Colonic mucosa (tissue), 4 donors: ENCODE results near the gene CCDC172. TPM values are rescaled to one million over a fixed set of nuclear protein-coding genes. Genes with fewer than 3 reads are reported as not detected.

Experiments used
- DNase-seq: peaks from one replicate; pipeline ENCODE4 v3.0.0-alpha.2; 2020
- H3K27ac ChIP-seq: fragments of 200-600 bp; one replicate; pipeline ENCODE4 v1.8.0; 2021
- H3K27me3 ChIP-seq: fragments of 200-600 bp; one replicate; pipeline ENCODE4 v1.8.0; 2021
- H3K36me3 ChIP-seq: fragments of 200-600 bp; one replicate; pipeline ENCODE4 v1.8.0; 2021
- H3K4me1 ChIP-seq: fragments of 200-600 bp; one replicate; pipeline ENCODE4 v1.8.0; 2021; ENCODE audit warnings: mild to moderate bottlenecking
- H3K4me3 ChIP-seq: fragments of 200-600 bp; one replicate; pipeline ENCODE4 v1.8.0; 2021
- H3K9ac ChIP-seq, 2 donors: one replicate each; pipeline ENCODE4 v1.7.0; 2013; ENCODE audit warnings: control low read depth in 2 of 2, low read depth in 2 of 2, low read length in 2 of 2
- H3K9me3 ChIP-seq: fragments of 200-600 bp; one replicate; pipeline ENCODE4 v1.8.0; 2021
- intact Hi-C: fragments of 100-400 bp; cut with DNase I; formaldehyde crosslinking; loops from one replicate; pipeline ENCODE4 v1.14.1; 2022
- total RNA-seq, 2 donors: library from RNA; stranded (reverse); fragmentation: NEBNext Ultra II Directional in 1 of 2; extraction: Animal tissue kit (Norgen Biotek cat#: 25700) in 1 of 2; gene quantifications; one replicate each; pipeline ENCODE4 v1.2.1, GENCODE V29; 2021
- TF ChIP-seq, protein P1 (sequence below): fragments of 200-600 bp; IDR thresholded peaks from one replicate; pipeline ENCODE4 v1.8.0; 2022; ENCODE audit warnings: antibody characterized with exemption, mild to moderate bottlenecking
- donor health status: healthy.
- donor health status: DM: no; HTN: no; CAD: no.
- donor health status: DM: no; HTN: no; CAD: no.

Gene CCDC172
- total RNA-seq, 2 donors from 2014 or later, result not detected

DNA sequence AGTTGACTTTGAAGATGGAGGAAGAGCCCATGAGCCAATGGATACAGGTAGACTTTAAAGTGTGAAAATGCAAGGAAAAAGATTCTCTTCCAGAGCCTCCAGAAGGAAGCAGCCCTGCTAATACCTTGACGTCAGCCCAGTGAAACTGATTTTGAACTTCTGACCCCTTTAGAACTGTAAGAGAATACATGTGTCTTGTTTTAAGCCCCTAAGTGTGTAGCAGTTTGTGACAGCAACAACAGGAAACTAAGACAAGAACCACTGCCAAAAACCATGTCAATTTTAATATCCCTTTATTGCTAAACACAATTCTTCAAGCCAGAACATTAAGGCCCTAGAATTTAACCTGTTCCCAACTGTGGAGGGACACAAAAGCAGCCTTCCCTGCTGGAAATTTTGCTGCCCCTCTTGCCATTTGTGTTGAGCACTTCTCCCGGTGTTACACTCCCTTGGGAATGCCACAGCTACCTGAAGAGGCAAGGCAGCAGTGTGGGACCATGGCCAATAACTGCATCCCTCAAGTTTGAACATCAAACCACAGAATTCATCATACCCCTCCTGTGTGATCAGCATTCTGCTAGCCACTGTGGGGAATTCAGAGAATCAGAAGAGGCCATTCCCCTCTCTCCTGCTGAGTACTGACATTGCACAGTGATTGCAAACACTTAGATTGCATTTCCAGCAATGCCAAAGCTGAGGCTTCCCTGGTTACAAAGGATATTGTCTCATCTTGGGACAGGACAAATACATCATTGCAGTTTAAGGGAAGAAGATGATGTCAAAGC, 12.3 kb upstream of the CCDC172 start:
- H3K4me3 ChIP-seq, result no peak overlapping the region
- no peaks in the 10 kb centered on the region for H3K36me3 ChIP-seq
- intact Hi-C loops, result no loop called here
- no peak for DNase-seq
- no peak overlapping the region for H3K9ac ChIP-seq
- H3K4me1 ChIP-seq, result no peaks in the 10 kb centered on the region
- H3K9me3 ChIP-seq, result no peaks in the 10 kb centered on the region
- H3K27ac ChIP-seq, result no peak overlapping the region
- no peaks in the 10 kb centered on the region for H3K27me3 ChIP-seq
- TF ChIP-seq, protein P1, sequence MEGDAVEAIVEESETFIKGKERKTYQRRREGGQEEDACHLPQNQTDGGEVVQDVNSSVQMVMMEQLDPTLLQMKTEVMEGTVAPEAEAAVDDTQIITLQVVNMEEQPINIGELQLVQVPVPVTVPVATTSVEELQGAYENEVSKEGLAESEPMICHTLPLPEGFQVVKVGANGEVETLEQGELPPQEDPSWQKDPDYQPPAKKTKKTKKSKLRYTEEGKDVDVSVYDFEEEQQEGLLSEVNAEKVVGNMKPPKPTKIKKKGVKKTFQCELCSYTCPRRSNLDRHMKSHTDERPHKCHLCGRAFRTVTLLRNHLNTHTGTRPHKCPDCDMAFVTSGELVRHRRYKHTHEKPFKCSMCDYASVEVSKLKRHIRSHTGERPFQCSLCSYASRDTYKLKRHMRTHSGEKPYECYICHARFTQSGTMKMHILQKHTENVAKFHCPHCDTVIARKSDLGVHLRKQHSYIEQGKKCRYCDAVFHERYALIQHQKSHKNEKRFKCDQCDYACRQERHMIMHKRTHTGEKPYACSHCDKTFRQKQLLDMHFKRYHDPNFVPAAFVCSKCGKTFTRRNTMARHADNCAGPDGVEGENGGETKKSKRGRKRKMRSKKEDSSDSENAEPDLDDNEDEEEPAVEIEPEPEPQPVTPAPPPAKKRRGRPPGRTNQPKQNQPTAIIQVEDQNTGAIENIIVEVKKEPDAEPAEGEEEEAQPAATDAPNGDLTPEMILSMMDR, result no peak

DNA sequence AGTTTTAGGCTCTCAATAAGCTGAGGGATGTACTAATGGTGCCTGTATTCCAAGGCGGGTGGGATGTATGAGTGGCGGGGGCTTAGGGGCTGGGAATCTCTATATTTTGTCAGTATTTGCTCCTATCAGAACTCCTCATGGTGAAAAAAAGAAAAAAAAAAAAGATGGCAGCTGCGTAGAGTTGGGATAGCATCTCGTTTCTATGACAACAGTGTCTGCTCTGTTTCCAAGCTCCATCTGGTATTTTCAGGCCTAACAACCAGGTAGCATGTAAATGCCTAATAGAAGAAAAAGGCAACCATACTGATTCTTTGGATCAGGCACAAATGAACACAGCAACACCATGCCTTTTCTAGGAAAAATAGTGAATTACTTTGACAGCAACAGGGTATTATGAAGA, 11.7 kb upstream of the CCDC172 start:
- intact Hi-C loops, result no loop called here
- H3K4me1 ChIP-seq, result no peaks in the 10 kb centered on the region
- no peak overlapping the region for H3K9ac ChIP-seq

DNA sequence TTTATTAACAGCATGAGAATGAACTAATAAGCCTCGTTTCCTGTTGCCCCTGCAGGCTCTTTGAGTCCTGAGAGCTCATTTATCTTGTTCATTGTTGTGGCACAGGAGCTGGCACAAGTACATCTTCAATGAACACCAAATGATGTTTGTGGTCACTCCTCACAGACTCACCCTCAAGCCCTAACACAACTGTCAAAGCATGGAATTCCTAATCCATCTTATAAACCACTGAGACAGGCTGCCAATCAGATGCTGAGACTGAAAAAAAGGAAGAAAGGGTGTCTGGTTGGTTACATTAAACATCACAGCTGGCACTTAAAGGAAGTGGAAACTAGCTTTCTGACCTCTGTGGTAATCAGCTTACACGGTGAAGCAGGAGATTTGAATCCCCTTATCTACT, 7.7 kb upstream of the CCDC172 start:
- intact Hi-C loops, result no loop called here
- H3K9ac ChIP-seq, result no peak overlapping the region
- H3K27ac ChIP-seq, result no peak overlapping the region
- H3K36me3 ChIP-seq, result no peaks in the 10 kb centered on the region
- H3K4me1 ChIP-seq, result no peaks in the 10 kb centered on the region
- TF ChIP-seq, protein P1, result no peak
- no peaks in the 10 kb centered on the region for H3K9me3 ChIP-seq
- no peaks in the 10 kb centered on the region for H3K27me3 ChIP-seq
- DNase-seq, result no peak
- H3K4me3 ChIP-seq, result no peak overlapping the region

More for the DNA sequence above, 11.7 kb upstream of the CCDC172 start:
- TF ChIP-seq, protein P1, result no peak
- Histone ChIP-seq H3K4me3 (no peak overlapping the region), H3K27ac (no peak overlapping the region), H3K9me3 (no peaks in the 10 kb centered on the region), H3K27me3 (no peaks in the 10 kb centered on the region), H3K36me3 (no peaks in the 10 kb centered on the region)
- DNase-seq, result no peak

DNA sequence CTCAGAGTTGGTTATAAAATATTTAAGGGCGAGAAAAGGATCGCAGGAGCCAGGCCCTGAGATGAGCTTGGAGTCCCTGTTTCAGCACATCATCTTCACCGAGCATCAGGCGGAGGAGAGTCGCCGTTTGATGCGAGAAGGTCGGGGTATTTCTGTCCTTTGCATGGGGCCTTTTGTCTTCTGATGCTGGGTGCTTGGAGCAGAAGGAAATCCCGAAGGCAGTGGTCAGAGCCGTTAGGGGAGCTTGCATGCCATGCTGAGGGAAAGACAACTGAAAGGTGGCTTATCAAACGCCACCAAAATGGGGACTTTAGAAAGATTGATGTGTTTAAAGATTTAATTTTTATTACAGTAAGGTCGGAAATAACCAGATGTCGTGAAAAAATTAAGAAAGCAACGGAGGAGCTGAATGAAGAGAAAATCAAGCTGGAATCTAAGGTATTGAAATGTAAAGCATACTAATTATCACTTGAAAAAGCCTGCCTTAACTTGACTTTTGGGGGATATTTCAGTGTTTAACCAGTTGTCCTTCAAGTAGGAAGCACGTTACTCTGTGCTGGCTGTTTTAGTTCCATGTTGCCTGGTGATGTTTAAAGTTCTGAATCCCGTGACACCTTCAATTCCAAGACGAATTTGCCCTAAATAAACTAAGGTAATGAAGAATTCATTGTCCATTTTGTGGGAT, 845 bp downstream of the CCDC172 start:
- no peak overlapping the region for H3K9ac ChIP-seq
- TF ChIP-seq, protein P1, result no peak

GRCh38 chr10:116325987-116326386, 1.7 kb downstream of the CCDC172 start:
- no peak overlapping the region for H3K27ac ChIP-seq
- H3K27me3 ChIP-seq, result no peaks in the 10 kb centered on the region
- intact Hi-C loops, result no loop called here
- TF ChIP-seq, protein P1, result no peak
- no peak overlapping the region for H3K9ac ChIP-seq
- no peaks in the 10 kb centered on the region for H3K4me1 ChIP-seq
- H3K9me3 ChIP-seq, result no peaks in the 10 kb centered on the region
- no peak overlapping the region for H3K4me3 ChIP-seq
- DNase-seq, result no peak
- H3K36me3 ChIP-seq, result no peaks in the 10 kb centered on the region

More for the DNA sequence above, 845 bp downstream of the CCDC172 start:
- H3K36me3 ChIP-seq, result no peaks in the 10 kb centered on the region
- H3K27me3 ChIP-seq, result no peaks in the 10 kb centered on the region
- no peak overlapping the region for H3K27ac ChIP-seq
- DNase-seq, result no peak
- no peaks in the 10 kb centered on the region for H3K4me1 ChIP-seq
- no peak overlapping the region for H3K4me3 ChIP-seq
- no peaks in the 10 kb centered on the region for H3K9me3 ChIP-seq
- intact Hi-C loops, result no loop called here
